Spleen (tissue), 11 donors: ENCODE data around the gene COL4A2. TPM values are rescaled to one million over a fixed set of nuclear protein-coding genes. Genes with fewer than 3 reads are reported as not detected.

Experiments
- DNase-seq: peaks from one replicate; pipeline ENCODE4 v3.0.0-alpha.2; 2020
- H3K27ac ChIP-seq, 8 donors: fragments of 200-600 bp; sonication (generic) in 7 of 8; 1 replicate in 4 of 8; 2 replicates in 4 of 8; pipeline versions ENCODE4 v1.5.0 to v1.8.0; 2016 to 2021; ENCODE audit warnings: inconsistent platforms in 4 of 8, mild to moderate bottlenecking in 4 of 8, moderate library complexity in 1 of 8
- H3K27me3 ChIP-seq, 7 donors: fragments of 200-600 bp; sonication (generic) in 6 of 7; replicated peaks in 1 of 7; 1 replicate in 4 of 7; 2 replicates in 3 of 7; pipeline versions ENCODE4 v1.5.0 to v1.8.0; 2016 to 2021; ENCODE audit warnings: inconsistent platforms in 3 of 7, mild to moderate bottlenecking in 1 of 7
- H3K36me3 ChIP-seq, 6 donors: fragments of 200-600 bp; sonication (generic) in 5 of 6; 1 replicate in 4 of 6; 2 replicates in 2 of 6; pipeline versions ENCODE4 v1.5.0 to v1.8.0; 2016 to 2021; ENCODE audit warnings: inconsistent platforms in 2 of 6
- H3K4me1 ChIP-seq, 6 donors: fragments of 200-600 bp; sonication (generic) in 5 of 6; 1 replicate in 3 of 6; 2 replicates in 3 of 6; pipeline versions ENCODE4 v1.5.0 to v1.8.0; 2016 to 2021; ENCODE audit warnings: inconsistent platforms in 3 of 6
- H3K4me3 ChIP-seq, 8 donors: fragments of 200-600 bp; sonication (generic) in 7 of 8; 1 replicate in 4 of 8; 2 replicates in 4 of 8; pipeline versions ENCODE4 v1.5.0 to v1.8.0; 2016 to 2021; ENCODE audit warnings: inconsistent platforms in 4 of 8, mild to moderate bottlenecking in 4 of 8, moderate library complexity in 2 of 8
- H3K9me3 ChIP-seq, 8 donors: fragments of 200-600 bp; sonication (generic) in 7 of 8; 1 replicate in 4 of 8; 2 replicates in 4 of 8; pipeline versions ENCODE4 v1.5.0 to v1.8.0; 2016 to 2021; ENCODE audit warnings: inconsistent platforms in 4 of 8
- CTCF ChIP-seq, 11 experiments: fragments of 200-600 bp in 7 of 11; fragments of 450-650 bp in 4 of 11; sonication (generic) in 4 of 11; IDR thresholded peaks in 8 of 11; conservative IDR thresholded peaks in 3 of 11; 1 replicate in 7 of 11; 2 replicates in 4 of 11; pipeline versions ENCODE4 v1.4.0 to v1.8.0; 2016 to 2021; ENCODE audit warnings: antibody characterized with exemption in 11 of 11, inconsistent platforms in 4 of 11, mild to moderate bottlenecking in 1 of 11
- POLR2A ChIP-seq, 3 donors: fragments of 450-650 bp; IDR thresholded peaks; one replicate each; pipeline ENCODE4 v1.5.1; 2017; ENCODE audit warnings: antibody characterized with exemption in 3 of 3, mild to moderate bottlenecking in 1 of 3
- POLR2AphosphoS5 ChIP-seq, 3 donors: sonication (generic); formaldehyde crosslinking; IDR thresholded peaks; one replicate each; pipeline ENCODE4 v1.5.1; 2017; ENCODE audit warnings: antibody characterized with exemption in 3 of 3
- WGBS, 5 donors: extraction: QIAGEN DNeasy Blood & Tissue Kit in 3 of 5; methylation state at CpG; one replicate each; pipeline versions ENCODE4 v1.1.5 to v1.1.7; 2013 to 2018; 5-methylcytosine and 5-hydroxymethylcytosine counted together
- intact Hi-C: fragments of 100-400 bp; cut with DNase I; formaldehyde crosslinking; loops from one replicate; pipeline ENCODE4 v1.15.0; 2023; ENCODE audit warnings: low total_unique reads
- polyA plus RNA-seq, 3 donors: library from polyadenylated mRNA; stranded (reverse); fragments of 200-250 nt; gene quantifications; one replicate each; pipeline ENCODE4 v1.2.1, GENCODE V29; 2013
- total RNA-seq, 7 donors: library from RNA; depleted of rRNA in 3 of 7; stranded (reverse); fragments of >200 nt in 3 of 7; fragmentation: NEBNext Ultra II Directional in 4 of 7; extraction: Animal tissue kit (Norgen Biotek cat#: 25700) in 4 of 7; gene quantifications; one replicate each; pipeline versions ENCODE4 v1.1.0 to v1.2.1, GENCODE V29; 2016 to 2021
- donor health status: healthy with polysubstance abuse.
- donor health status: DM: no; HTN: no; CAD: no; lungs with moderate emphysema.
- donor health status: DM: no; HTN: no; CAD: no.
- donor health status: Bipolar disorder and iron deficiency.
- donor health status: healthy.
- donor health status: DM: no; HTN: no; CAD: no.
- donor health status: DM: yes; HTN: yes; CAD: no.

Gene COL4A2
- total and polyA plus RNA-seq, 10 donors = 52.6 to 712 (median 337) TPM

- H3K9me3 ChIP-seq = no peaks in the 10 kb centered on the region
- H3K27me3 ChIP-seq = no peaks in the 10 kb centered on the region
- H3K36me3 ChIP-seq = peaks cover 0 to 12% (median 0%) of the 10 kb centered on the region in 6 donors
- no peak overlapping the region for H3K4me3 ChIP-seq
- TF ChIP-seq CTCF (IDR thresholded peaks at IDR 0.05 in 8 of 11, conservative IDR thresholded peaks at IDR 0.05 in 3 of 11) (no peak), POLR2AphosphoS5 (IDR thresholded peaks at IDR 0.05) (no peak), POLR2A (IDR thresholded peaks at IDR 0.05) (no peak)
- DNase-seq = no peak
- H3K4me1 ChIP-seq = peaks cover 18 to 67% (median 39%) of the 10 kb centered on the region in 6 donors
- peak overlapping the region in 1 of 8 donors; percentile 6 for H3K27ac ChIP-seq
- intact Hi-C loops = no loop called here
- 81 to 93% (median 89%) methylated on average over 11 of the region's 11 CpGs for WGBS, 5 donors
Measured at GRCh38 chr13:110289661-110290060, 17.4 kb upstream of the COL4A2 start.

- H3K36me3 ChIP-seq = peaks cover 0 to 12% (median 0%) of the 10 kb centered on the region in 6 donors
- TF ChIP-seq POLR2AphosphoS5 (IDR thresholded peaks at IDR 0.05) = no peak
- no peaks in the 10 kb centered on the region for H3K27me3 ChIP-seq
- no peaks in the 10 kb centered on the region for H3K9me3 ChIP-seq
- H3K27ac ChIP-seq = peak overlapping the region in 1 of 8 donors; percentile 6
- peaks cover 18 to 70% (median 40%) of the 10 kb centered on the region in 6 donors for H3K4me1 ChIP-seq
- 88 to 93% (median 90%) methylated on average over 10 of the region's 10 CpGs for WGBS, 5 donors
- no peak overlapping the region for H3K4me3 ChIP-seq
- DNase-seq = no peak
- intact Hi-C loops = no loop called here
Measured at GRCh38 chr13:110290153-110290552, 16.9 kb upstream of the COL4A2 start.

GRCh38 chr13:110290826-110291225, 16.3 kb upstream of the COL4A2 start:
- TF ChIP-seq POLR2A (IDR thresholded peaks at IDR 0.05) (no peak), POLR2AphosphoS5 (IDR thresholded peaks at IDR 0.05) (peak in 1 of 3 donors; percentile 49), CTCF (IDR thresholded peaks at IDR 0.05 in 8 of 11, conservative IDR thresholded peaks at IDR 0.05 in 3 of 11) (no peak)
- H3K9me3 ChIP-seq = no peaks in the 10 kb centered on the region
- 78 to 84% (median 79%) methylated on average over 13 to 15 of the region's 15 CpGs for WGBS, 5 donors
- peaks cover 0 to 12% (median 0%) of the 10 kb centered on the region in 6 donors for H3K36me3 ChIP-seq
- H3K27ac ChIP-seq = peak overlapping the region in 1 of 8 donors; percentile 26
- H3K4me1 ChIP-seq = peaks cover 18 to 73% (median 42%) of the 10 kb centered on the region in 6 donors
- intact Hi-C loops = no loop called here
- no peaks in the 10 kb centered on the region for H3K27me3 ChIP-seq
- no peak overlapping the region for H3K4me3 ChIP-seq
- DNase-seq = no peak

GRCh38 chr13:110291286-110291685, 15.8 kb upstream of the COL4A2 start:
- WGBS, 5 donors = 86 to 95% (median 87%) methylated on average over 9 of the region's 9 CpGs
- Histone ChIP-seq H3K27ac (peak overlapping the region in 3 of 8 donors; percentile 0 to 26 (median 18)), H3K4me3 (no peak overlapping the region), H3K36me3 (peaks cover 0 to 12% (median 0%) of the 10 kb centered on the region in 6 donors), H3K4me1 (peaks cover 18 to 69% (median 41%) of the 10 kb centered on the region in 6 donors), H3K9me3 (no peaks in the 10 kb centered on the region), H3K27me3 (no peaks in the 10 kb centered on the region)
- TF ChIP-seq POLR2A (IDR thresholded peaks at IDR 0.05) = no peak
- no peak for TF ChIP-seq POLR2AphosphoS5 (IDR thresholded peaks at IDR 0.05)
- intact Hi-C loops = no loop called here
- no peak for DNase-seq

GRCh38 chr13:110293037-110293436, 14.0 kb upstream of the COL4A2 start:
- TF ChIP-seq POLR2AphosphoS5 (IDR thresholded peaks at IDR 0.05) (no peak), POLR2A (IDR thresholded peaks at IDR 0.05) (no peak), CTCF (IDR thresholded peaks at IDR 0.05 in 8 of 11, conservative IDR thresholded peaks at IDR 0.05 in 3 of 11) (no peak)
- 69 to 88% (median 80%) methylated on average over 7 of the region's 7 CpGs for WGBS, 5 donors
- Histone ChIP-seq H3K27me3 (peaks cover 0 to 16% (median 0%) of the 10 kb centered on the region in 7 donors), H3K9me3 (no peaks in the 10 kb centered on the region), H3K4me3 (no peak overlapping the region), H3K4me1 (peaks cover 12 to 62% (median 37%) of the 10 kb centered on the region in 6 donors), H3K27ac (peak overlapping the region in 4 of 8 donors; percentile 54 to 62 (median 59)), H3K36me3 (peaks cover 0 to 12% (median 0%) of the 10 kb centered on the region in 6 donors)
- no peak for DNase-seq
- intact Hi-C loops = no loop called here
